HepG2 (cell line): ENCODE data around the gene CORO7. TPM values are rescaled to one million over a fixed set of nuclear protein-coding genes. Genes with fewer than 3 reads are reported as not detected.

Source experiments
- AGO1 ChIP-seq: fragments of 200-400 bp; formaldehyde crosslinking; IDR thresholded peaks from 2 replicates; pipeline ENCODE4 v1.6.1; 2017; ENCODE audit warnings: mild to moderate bottlenecking, low read depth, low read length, moderate library complexity; ENCODE audit not compliant: poor library complexity, severe bottlenecking
- CEBPG ChIP-seq: IDR thresholded peaks from 2 replicates; pipeline ENCODE4 v1.6.1; 2016
- KDM4B ChIP-seq: sonication (generic); formaldehyde crosslinking; IDR thresholded peaks from 2 replicates; pipeline ENCODE4 v1.4.0; 2020; ENCODE audit warnings: missing genetic modification reagents
- MAZ ChIP-seq, 2 experiments: sonication (generic) in 1 of 2; formaldehyde crosslinking in 1 of 2; IDR thresholded peaks; 2 replicates each; pipeline versions ENCODE4 v1.5.0 to v1.6.1; 2012 to 2020; ENCODE audit warnings: low read depth in 2 of 2, mild to moderate bottlenecking in 2 of 2, borderline replicate concordance in 1 of 2, improper control_type of control experiment in 1 of 2, low read length in 1 of 2, missing genetic modification reagents in 1 of 2, moderate library complexity in 1 of 2
- ZFAT ChIP-seq: sonication (generic); formaldehyde crosslinking; conservative IDR thresholded peaks from 2 replicates; pipeline ENCODE4 v1.8.1; 2023; ENCODE audit warnings: missing genetic modification reagents, inconsistent platforms
- ZNF30 ChIP-seq: sonication (generic); formaldehyde crosslinking; IDR thresholded peaks from 2 replicates; pipeline ENCODE4 v1.5.0; 2020; ENCODE audit warnings: mild to moderate bottlenecking, missing genetic modification reagents
- ZNF577 ChIP-seq: sonication (generic); formaldehyde crosslinking; IDR thresholded peaks from 2 replicates; pipeline ENCODE4 v1.4.0; 2020; ENCODE audit warnings: mild to moderate bottlenecking, low read depth, missing genetic modification reagents, borderline replicate concordance
- ZNF615 ChIP-seq: sonication (generic); formaldehyde crosslinking; IDR thresholded peaks from 2 replicates; pipeline ENCODE4 v1.5.0; 2020; ENCODE audit warnings: mild to moderate bottlenecking, missing genetic modification reagents, borderline replicate concordance
- ZNF629 ChIP-seq: sonication (generic); formaldehyde crosslinking; conservative IDR thresholded peaks from 2 replicates; pipeline ENCODE4 v1.5.0; 2020; ENCODE audit warnings: missing genetic modification reagents
- polyA plus RNA-seq, 8 experiments: library from polyadenylated mRNA; depleted of rRNA in 3 of 8; stranded (reverse) in 7 of 8; unstranded in 1 of 8; fragments of >200 nt; fragmentation: Illumina TruSeq in 4 of 8; extraction: Trizol in 4 of 8; gene quantifications; 2 replicates each; pipeline versions ENCODE4 v1.2.1 to v1.2.3, GENCODE V29; 2011 to 2016; ENCODE audit warnings: low read depth in 4 of 8, missing spikeins in 1 of 8, mixed read lengths in 1 of 8; ENCODE audit not compliant: insufficient read depth in 1 of 8
- total RNA-seq, 5 experiments: library from RNA; depleted of rRNA; stranded (reverse); fragments of >200 nt; fragmentation: Illumina TruSeq; extraction: Trizol; gene quantifications; 2 replicates each; pipeline ENCODE4 v1.2.3, GENCODE V29; 2016; ENCODE audit warnings: low read depth in 1 of 5
- TF ChIP-seq, protein P1 (sequence below): sonication (generic); formaldehyde crosslinking; IDR thresholded peaks from 2 replicates; pipeline ENCODE4 v1.8.0; 2022; ENCODE audit warnings: missing genetic modification reagents, mild to moderate bottlenecking, borderline replicate concordance
- TF ChIP-seq, protein P2 (sequence below): sonication (generic); formaldehyde crosslinking; IDR thresholded peaks from 2 replicates; pipeline ENCODE4 v1.5.1; 2020; ENCODE audit warnings: mild to moderate bottlenecking, missing genetic modification reagents, moderate library complexity
- TF ChIP-seq, protein P3 (sequence below): sonication (generic); formaldehyde crosslinking; IDR thresholded peaks from 2 replicates; pipeline ENCODE4 v1.4.0; 2020; ENCODE audit warnings: missing genetic modification reagents
- TF ChIP-seq, protein P4 (sequence below): sonication (generic); formaldehyde crosslinking; conservative IDR thresholded peaks from 2 replicates; pipeline ENCODE4 v1.4.0; 2020; ENCODE audit warnings: missing genetic modification reagents
- TF ChIP-seq, protein P5 (sequence below): sonication (generic); formaldehyde crosslinking; IDR thresholded peaks from 2 replicates; pipeline ENCODE4 v1.5.0; 2020; ENCODE audit warnings: mild to moderate bottlenecking, missing genetic modification reagents, borderline replicate concordance

The CORO7 gene
- total and polyA plus RNA-seq, 2 of the 13 experiments (the other 11 are each of a cell fraction or from before 2014, with no cell fraction given) = 9.9 to 14.3 TPM

DNA sequence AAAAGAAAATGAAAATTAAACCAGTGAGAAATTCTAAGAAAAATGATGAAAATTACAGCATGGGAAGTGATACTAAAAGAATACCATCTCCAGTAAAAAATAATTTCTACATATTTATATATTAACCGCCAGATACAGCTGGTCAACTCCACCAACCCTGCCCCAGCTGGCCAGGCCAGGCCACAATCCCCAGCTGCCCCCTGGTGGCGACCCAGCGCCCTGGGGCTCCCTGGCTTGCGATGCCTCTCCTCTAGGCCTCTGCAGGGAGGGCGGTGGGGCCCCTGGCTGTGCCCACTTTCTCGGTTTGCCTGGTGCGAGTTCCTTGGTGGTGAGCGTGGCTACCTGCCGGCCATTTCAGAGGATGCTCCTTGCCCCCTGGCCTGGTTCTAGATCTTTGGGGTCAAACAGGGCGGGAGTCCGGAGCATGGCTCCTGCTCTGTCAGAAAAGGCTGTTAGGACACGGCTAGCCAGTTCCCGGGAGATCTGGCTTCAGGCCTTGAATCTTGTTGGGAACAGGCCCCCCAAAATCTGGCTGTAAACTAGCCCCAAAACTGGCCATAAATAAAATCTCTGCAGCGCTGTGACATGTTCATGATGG is 86.0 kb downstream of the CORO7 start (continued):
- TF ChIP-seq, protein P1, sequence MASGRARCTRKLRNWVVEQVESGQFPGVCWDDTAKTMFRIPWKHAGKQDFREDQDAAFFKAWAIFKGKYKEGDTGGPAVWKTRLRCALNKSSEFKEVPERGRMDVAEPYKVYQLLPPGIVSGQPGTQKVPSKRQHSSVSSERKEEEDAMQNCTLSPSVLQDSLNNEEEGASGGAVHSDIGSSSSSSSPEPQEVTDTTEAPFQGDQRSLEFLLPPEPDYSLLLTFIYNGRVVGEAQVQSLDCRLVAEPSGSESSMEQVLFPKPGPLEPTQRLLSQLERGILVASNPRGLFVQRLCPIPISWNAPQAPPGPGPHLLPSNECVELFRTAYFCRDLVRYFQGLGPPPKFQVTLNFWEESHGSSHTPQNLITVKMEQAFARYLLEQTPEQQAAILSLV (CRISPR knock-in tag) = no peak
- TF ChIP-seq ZNF615 (CRISPR knock-in tag) = no peak
- TF ChIP-seq, protein P2, sequence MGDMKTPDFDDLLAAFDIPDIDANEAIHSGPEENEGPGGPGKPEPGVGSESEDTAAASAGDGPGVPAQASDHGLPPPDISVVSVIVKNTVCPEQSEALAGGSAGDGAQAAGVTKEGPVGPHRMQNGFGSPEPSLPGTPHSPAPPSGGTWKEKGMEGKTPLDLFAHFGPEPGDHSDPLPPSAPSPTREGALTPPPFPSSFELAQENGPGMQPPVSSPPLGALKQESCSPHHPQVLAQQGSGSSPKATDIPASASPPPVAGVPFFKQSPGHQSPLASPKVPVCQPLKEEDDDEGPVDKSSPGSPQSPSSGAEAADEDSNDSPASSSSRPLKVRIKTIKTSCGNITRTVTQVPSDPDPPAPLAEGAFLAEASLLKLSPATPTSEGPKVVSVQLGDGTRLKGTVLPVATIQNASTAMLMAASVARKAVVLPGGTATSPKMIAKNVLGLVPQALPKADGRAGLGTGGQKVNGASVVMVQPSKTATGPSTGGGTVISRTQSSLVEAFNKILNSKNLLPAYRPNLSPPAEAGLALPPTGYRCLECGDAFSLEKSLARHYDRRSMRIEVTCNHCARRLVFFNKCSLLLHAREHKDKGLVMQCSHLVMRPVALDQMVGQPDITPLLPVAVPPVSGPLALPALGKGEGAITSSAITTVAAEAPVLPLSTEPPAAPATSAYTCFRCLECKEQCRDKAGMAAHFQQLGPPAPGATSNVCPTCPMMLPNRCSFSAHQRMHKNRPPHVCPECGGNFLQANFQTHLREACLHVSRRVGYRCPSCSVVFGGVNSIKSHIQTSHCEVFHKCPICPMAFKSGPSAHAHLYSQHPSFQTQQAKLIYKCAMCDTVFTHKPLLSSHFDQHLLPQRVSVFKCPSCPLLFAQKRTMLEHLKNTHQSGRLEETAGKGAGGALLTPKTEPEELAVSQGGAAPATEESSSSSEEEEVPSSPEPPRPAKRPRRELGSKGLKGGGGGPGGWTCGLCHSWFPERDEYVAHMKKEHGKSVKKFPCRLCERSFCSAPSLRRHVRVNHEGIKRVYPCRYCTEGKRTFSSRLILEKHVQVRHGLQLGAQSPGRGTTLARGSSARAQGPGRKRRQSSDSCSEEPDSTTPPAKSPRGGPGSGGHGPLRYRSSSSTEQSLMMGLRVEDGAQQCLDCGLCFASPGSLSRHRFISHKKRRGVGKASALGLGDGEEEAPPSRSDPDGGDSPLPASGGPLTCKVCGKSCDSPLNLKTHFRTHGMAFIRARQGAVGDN = peak; percentile 44
- TF ChIP-seq, protein P3, sequence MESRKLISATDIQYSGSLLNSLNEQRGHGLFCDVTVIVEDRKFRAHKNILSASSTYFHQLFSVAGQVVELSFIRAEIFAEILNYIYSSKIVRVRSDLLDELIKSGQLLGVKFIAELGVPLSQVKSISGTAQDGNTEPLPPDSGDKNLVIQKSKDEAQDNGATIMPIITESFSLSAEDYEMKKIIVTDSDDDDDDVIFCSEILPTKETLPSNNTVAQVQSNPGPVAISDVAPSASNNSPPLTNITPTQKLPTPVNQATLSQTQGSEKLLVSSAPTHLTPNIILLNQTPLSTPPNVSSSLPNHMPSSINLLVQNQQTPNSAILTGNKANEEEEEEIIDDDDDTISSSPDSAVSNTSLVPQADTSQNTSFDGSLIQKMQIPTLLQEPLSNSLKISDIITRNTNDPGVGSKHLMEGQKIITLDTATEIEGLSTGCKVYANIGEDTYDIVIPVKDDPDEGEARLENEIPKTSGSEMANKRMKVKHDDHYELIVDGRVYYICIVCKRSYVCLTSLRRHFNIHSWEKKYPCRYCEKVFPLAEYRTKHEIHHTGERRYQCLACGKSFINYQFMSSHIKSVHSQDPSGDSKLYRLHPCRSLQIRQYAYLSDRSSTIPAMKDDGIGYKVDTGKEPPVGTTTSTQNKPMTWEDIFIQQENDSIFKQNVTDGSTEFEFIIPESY (CRISPR knock-in tag) = peak; percentile 75
- TF ChIP-seq, protein P4, sequence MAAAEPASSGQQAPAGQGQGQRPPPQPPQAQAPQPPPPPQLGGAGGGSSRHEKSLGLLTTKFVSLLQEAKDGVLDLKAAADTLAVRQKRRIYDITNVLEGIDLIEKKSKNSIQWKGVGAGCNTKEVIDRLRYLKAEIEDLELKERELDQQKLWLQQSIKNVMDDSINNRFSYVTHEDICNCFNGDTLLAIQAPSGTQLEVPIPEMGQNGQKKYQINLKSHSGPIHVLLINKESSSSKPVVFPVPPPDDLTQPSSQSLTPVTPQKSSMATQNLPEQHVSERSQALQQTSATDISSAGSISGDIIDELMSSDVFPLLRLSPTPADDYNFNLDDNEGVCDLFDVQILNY (CRISPR knock-in tag) = no peak
- no peak for TF ChIP-seq CEBPG (CRISPR knock-in tag)
- no peak for TF ChIP-seq ZNF577 (CRISPR knock-in tag)
- TF ChIP-seq ZNF30 (CRISPR knock-in tag) = no peak
- TF ChIP-seq ZNF629 (CRISPR knock-in tag) = no peak
- TF ChIP-seq MAZ (IDR thresholded peaks at IDR 0.05; ENCODE audit: borderline replicate concordance, low read depth, low read length) = 0 out of 2 replicates have a peak, but pooled peaks have one; percentile 27
- TF ChIP-seq MAZ (CRISPR knock-in tag; IDR thresholded peaks at IDR 0.05; ENCODE audit: low read depth) = 0 out of 2 replicates have a peak, but pooled peaks have one; percentile 24
- TF ChIP-seq, protein P5, sequence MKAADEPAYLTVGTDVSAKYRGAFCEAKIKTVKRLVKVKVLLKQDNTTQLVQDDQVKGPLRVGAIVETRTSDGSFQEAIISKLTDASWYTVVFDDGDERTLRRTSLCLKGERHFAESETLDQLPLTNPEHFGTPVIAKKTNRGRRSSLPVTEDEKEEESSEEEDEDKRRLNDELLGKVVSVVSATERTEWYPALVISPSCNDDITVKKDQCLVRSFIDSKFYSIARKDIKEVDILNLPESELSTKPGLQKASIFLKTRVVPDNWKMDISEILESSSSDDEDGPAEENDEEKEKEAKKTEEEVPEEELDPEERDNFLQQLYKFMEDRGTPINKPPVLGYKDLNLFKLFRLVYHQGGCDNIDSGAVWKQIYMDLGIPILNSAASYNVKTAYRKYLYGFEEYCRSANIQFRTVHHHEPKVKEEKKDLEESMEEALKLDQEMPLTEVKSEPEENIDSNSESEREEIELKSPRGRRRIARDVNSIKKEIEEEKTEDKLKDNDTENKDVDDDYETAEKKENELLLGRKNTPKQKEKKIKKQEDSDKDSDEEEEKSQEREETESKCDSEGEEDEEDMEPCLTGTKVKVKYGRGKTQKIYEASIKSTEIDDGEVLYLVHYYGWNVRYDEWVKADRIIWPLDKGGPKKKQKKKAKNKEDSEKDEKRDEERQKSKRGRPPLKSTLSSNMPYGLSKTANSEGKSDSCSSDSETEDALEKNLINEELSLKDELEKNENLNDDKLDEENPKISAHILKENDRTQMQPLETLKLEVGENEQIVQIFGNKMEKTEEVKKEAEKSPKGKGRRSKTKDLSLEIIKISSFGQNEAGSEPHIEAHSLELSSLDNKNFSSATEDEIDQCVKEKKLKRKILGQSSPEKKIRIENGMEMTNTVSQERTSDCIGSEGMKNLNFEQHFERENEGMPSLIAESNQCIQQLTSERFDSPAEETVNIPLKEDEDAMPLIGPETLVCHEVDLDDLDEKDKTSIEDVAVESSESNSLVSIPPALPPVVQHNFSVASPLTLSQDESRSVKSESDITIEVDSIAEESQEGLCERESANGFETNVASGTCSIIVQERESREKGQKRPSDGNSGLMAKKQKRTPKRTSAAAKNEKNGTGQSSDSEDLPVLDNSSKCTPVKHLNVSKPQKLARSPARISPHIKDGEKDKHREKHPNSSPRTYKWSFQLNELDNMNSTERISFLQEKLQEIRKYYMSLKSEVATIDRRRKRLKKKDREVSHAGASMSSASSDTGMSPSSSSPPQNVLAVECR (CRISPR knock-in tag) = no peak
- TF ChIP-seq KDM4B (CRISPR knock-in tag) = peak; percentile 35; the same call in 1 of the 2 replicates
- TF ChIP-seq AGO1 = no peak
- TF ChIP-seq ZFAT (CRISPR knock-in tag) = no peak
